Loucy (cell line): ENCODE data around the gene ST3GAL5.
"Not testable (repeated sequence)": the region's sequence is repeated elsewhere in the genome, so short reads cannot be mapped to it uniquely, and the experiment has no call there.

Source experiments
- H2AFZ ChIP-seq: fragments of 200-600 bp; sonication (generic); 2 replicates; pipeline ENCODE4 v1.6.0; 2016; ENCODE audit warnings: antibody characterized with exemption, mild to moderate bottlenecking, low read length, moderate library complexity
- H3F3A ChIP-seq: fragments of 200-600 bp; 2 replicates; pipeline ENCODE4 v1.6.0; 2016; ENCODE audit warnings: antibody characterized with exemption, low read depth, mild to moderate bottlenecking
- H3K27me3 ChIP-seq: fragments of 200-600 bp; sonication (generic); 2 replicates; pipeline ENCODE4 v1.6.1; 2014; ENCODE audit warnings: low read length, mild to moderate bottlenecking; ENCODE audit not compliant: insufficient read depth, poor library complexity, severe bottlenecking
- H3K36me3 ChIP-seq: fragments of 200-600 bp; sonication (generic); 2 replicates; pipeline ENCODE4 v1.6.1; 2016; ENCODE audit warnings: low read length; ENCODE audit not compliant: insufficient read depth
- H3K4me1 ChIP-seq: fragments of 200-600 bp; sonication (generic); 2 replicates; pipeline ENCODE4 v1.5.1; 2014; ENCODE audit warnings: low read length, mild to moderate bottlenecking; ENCODE audit not compliant: insufficient read depth, poor library complexity, severe bottlenecking
- H3K4me2 ChIP-seq: fragments of 200-600 bp; sonication (generic); 2 replicates; pipeline ENCODE4 v1.6.0; 2014; ENCODE audit warnings: antibody characterized with exemption, low read length, low read depth, mild to moderate bottlenecking; ENCODE audit not compliant: poor library complexity, severe bottlenecking
- H3K4me3 ChIP-seq: fragments of 200-600 bp; sonication (generic); 2 replicates; pipeline ENCODE4 v1.5.1; 2014; ENCODE audit warnings: low read length, mild to moderate bottlenecking, mixed read lengths; ENCODE audit not compliant: poor library complexity, severe bottlenecking
- H3K79me2 ChIP-seq: fragments of 200-600 bp; sonication (generic); 2 replicates; pipeline ENCODE4 v1.6.1; 2014; ENCODE audit warnings: low read length; ENCODE audit not compliant: insufficient read depth
- H3K9ac ChIP-seq: fragments of 200-600 bp; sonication (generic); 2 replicates; pipeline ENCODE4 v1.6.0; 2014; ENCODE audit warnings: mild to moderate bottlenecking, low read depth, low read length, moderate library complexity; ENCODE audit not compliant: poor library complexity, severe bottlenecking
- H3K9me2 ChIP-seq: fragments of 200-600 bp; sonication (generic); replicated peaks from 2 replicates; pipeline ENCODE4 v1.6.1; 2016; ENCODE audit warnings: low read depth, low read length, mixed read lengths
- H3K9me3 ChIP-seq: fragments of 200-600 bp; sonication (generic); 2 replicates; pipeline ENCODE4 v1.6.1; 2014; ENCODE audit warnings: mild to moderate bottlenecking, antibody characterized with exemption, low read length, low read depth; ENCODE audit not compliant: insufficient read depth
- H4K20me1 ChIP-seq: fragments of 200-600 bp; sonication (generic); 2 replicates; pipeline ENCODE4 v1.6.0; 2014; ENCODE audit warnings: antibody characterized with exemption, low read length, mild to moderate bottlenecking; ENCODE audit not compliant: insufficient read depth, poor library complexity, severe bottlenecking
- CTCF ChIP-seq: fragments of 200-600 bp; sonication (generic); conservative IDR thresholded peaks from 2 replicates; pipeline ENCODE4 v1.5.1; 2014; ENCODE audit warnings: mild to moderate bottlenecking, antibody characterized with exemption, low read length
- EZH2phosphoT487 ChIP-seq: fragments of 200-600 bp; IDR thresholded peaks from 2 replicates; pipeline ENCODE4 v1.6.1; 2018; ENCODE audit warnings: antibody characterized with exemption, mild to moderate bottlenecking, moderate library complexity, borderline replicate concordance

ST3GAL5 gene

GRCh38 chr2:85933753-85934594, 45.2 kb upstream of the ST3GAL5 start:
- Histone ChIP-seq H3K36me3 (no peaks in the 10 kb centered on the region), H3F3A (0 out of 2 replicates have a peak, but pooled peaks cover 1% of the 10 kb centered on the region), H3K9ac (no peak overlapping the region)

GRCh38 chr2:85931151-85931550, 42.4 kb upstream of the ST3GAL5 start:
- H4K20me1 ChIP-seq, H3K9me2 ChIP-seq, H3K9me3 ChIP-seq, H3K79me2 ChIP-seq, H3K4me2 ChIP-seq, H3K9ac ChIP-seq, H3K4me3 ChIP-seq, H3F3A ChIP-seq, H2AFZ ChIP-seq, H3K27me3 ChIP-seq, H3K36me3 ChIP-seq: not testable (repeated sequence)
- peaks cover 23% of the 10 kb centered on the region for H3K4me1 ChIP-seq

More at GRCh38 chr2:85933753-85934594, 45.2 kb upstream of the ST3GAL5 start:
- Histone ChIP-seq H4K20me1 (no peaks in the 10 kb centered on the region), H3K79me2 (no peaks in the 10 kb centered on the region), H3K9me2 (no peaks in the 10 kb centered on the region), H3K4me2 (peak overlapping the region; percentile 43), H3K4me1 (peaks cover 16% of the 10 kb centered on the region), H3K4me3 (no peak overlapping the region), H2AFZ (peak overlapping the region; percentile 67; the same call in 1 of the 2 replicates), H3K9me3 (no peaks in the 10 kb centered on the region), H3K27me3 (no peaks in the 10 kb centered on the region)
- TF ChIP-seq EZH2phosphoT487 = no peak
- TF ChIP-seq CTCF = no peak

- no peak for TF ChIP-seq EZH2phosphoT487
- no peak for TF ChIP-seq CTCF
- Histone ChIP-seq H3K9me2 (no peaks in the 10 kb centered on the region), H3K9ac (no peak overlapping the region), H4K20me1 (no peaks in the 10 kb centered on the region), H3K4me1 (peaks cover 23% of the 10 kb centered on the region), H3K4me2 (no peak overlapping the region), H3K27me3 (no peaks in the 10 kb centered on the region), H3K79me2 (no peaks in the 10 kb centered on the region), H3F3A (0 out of 2 replicates have a peak, but pooled peaks cover 2% of the 10 kb centered on the region), H2AFZ (no peak overlapping the region), H3K4me3 (no peak overlapping the region), H3K9me3 (no peaks in the 10 kb centered on the region), H3K36me3 (no peaks in the 10 kb centered on the region)
Observed at GRCh38 chr2:85930129-85931124, 41.6 kb upstream of the ST3GAL5 start.
